ENCODE results near the gene PPY. TPM values are rescaled to one million over a fixed set of nuclear protein-coding genes. Genes with fewer than 3 reads are reported as not detected.

PPY gene
- total RNA-seq, 2 donors from 2014 or later = not detected

- no peak overlapping the region for H3K4me3 ChIP-seq (ENCODE audit: low read length)
- H3K27ac ChIP-seq (ENCODE audit: low read depth, low read length) = no peak overlapping the region
- peaks cover 45% of the 10 kb centered on the region for H3K27me3 Mint-ChIP-seq (ENCODE audit: insufficient read depth)
- no peak for TF ChIP-seq CTCF (conservative IDR thresholded peaks at IDR 0.05)
- no peak overlapping the region for H3K4me3 Mint-ChIP-seq
- H3K9me3 ChIP-seq (ENCODE audit: control insufficient read depth, low read length) = no peaks in the 10 kb centered on the region
- no peaks in the 10 kb centered on the region for H3K4me1 ChIP-seq (ENCODE audit: control insufficient read depth, insufficient read depth, low read length)
- H3K36me3 ChIP-seq (ENCODE audit: control insufficient read depth, insufficient read depth, low read length) = no peaks in the 10 kb centered on the region
- peaks cover 7% of the 10 kb centered on the region for H3K4me1 Mint-ChIP-seq
- WGBS, 2 experiments (ENCODE audit: insufficient coverage in 1 of 2, insufficient read length in 1 of 2) = 89 to 92% methylated on average over 1 to 7 of the region's 8 CpGs
- H3K36me3 Mint-ChIP-seq (ENCODE audit: low read depth) = no peaks in the 10 kb centered on the region
- H3K9ac ChIP-seq (ENCODE audit: extremely low read depth, low read length, poor library complexity, severe bottlenecking) = no peak overlapping the region
- H3K27ac Mint-ChIP-seq = no peak overlapping the region
- peaks cover 40% of the 10 kb centered on the region for H3K27me3 ChIP-seq (ENCODE audit: control insufficient read depth, insufficient read depth, low read length, poor library complexity, severe bottlenecking)
- H3K9me3 Mint-ChIP-seq = no peaks in the 10 kb centered on the region
- no peak for DNase-seq
Observed at GRCh38 chr17:43956222-43956621, 13.9 kb upstream of the PPY start.

DNA sequence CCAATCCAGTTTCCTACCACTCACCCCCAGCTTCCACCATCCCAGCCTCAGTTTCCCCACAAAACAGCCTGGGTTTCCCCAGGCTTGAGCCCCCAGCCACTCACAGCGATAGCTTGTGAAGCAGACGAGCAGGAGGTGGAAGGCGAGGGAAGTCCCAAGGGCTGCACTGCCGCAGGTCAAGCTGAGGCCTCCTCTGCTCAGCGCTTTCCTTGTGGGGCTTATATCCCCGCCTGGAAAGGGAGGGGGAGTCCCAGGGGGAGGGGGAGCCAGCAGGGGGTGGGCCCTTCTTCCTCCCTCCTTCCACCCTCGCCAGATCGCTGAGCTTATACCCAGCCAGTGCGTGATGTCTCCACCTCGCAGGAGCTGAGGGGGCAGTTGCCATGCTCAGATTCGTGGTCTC is 11.5 kb upstream of the PPY start, which contains the start of gene PYY:
PYY (minus strand) TSS at position 195 of the 400 bp plus-strand sequence. CDS start 457 bp downstream, outside the sequence.
- no peaks in the 10 kb centered on the region for H3K9me3 ChIP-seq (ENCODE audit: control insufficient read depth, low read length)
- peak within 1 kb of the TSS; percentile 79 for H3K4me3 ChIP-seq (ENCODE audit: low read length)
- no peaks in the 10 kb centered on the region for H3K36me3 Mint-ChIP-seq (ENCODE audit: low read depth)
- no peak for TF ChIP-seq CTCF (conservative IDR thresholded peaks at IDR 0.05)
- no peaks in the 10 kb centered on the region for H3K9me3 Mint-ChIP-seq
- H3K4me1 Mint-ChIP-seq = peaks cover 7% of the 10 kb centered on the region
- peaks cover 61% of the 10 kb centered on the region for H3K27me3 Mint-ChIP-seq (ENCODE audit: insufficient read depth)
- DNase-seq = peak; percentile 71
- peaks cover 48% of the 10 kb centered on the region for H3K27me3 ChIP-seq (ENCODE audit: control insufficient read depth, insufficient read depth, low read length, poor library complexity, severe bottlenecking)
- peak within 1 kb of the TSS; percentile 98 for H3K27ac Mint-ChIP-seq
- no peak within 1 kb of the TSS for H3K9ac ChIP-seq (ENCODE audit: extremely low read depth, low read length, poor library complexity, severe bottlenecking)
- H3K36me3 ChIP-seq (ENCODE audit: control insufficient read depth, insufficient read depth, low read length) = no peaks in the 10 kb centered on the region
- WGBS, 2 experiments (ENCODE audit: insufficient coverage in 1 of 2, insufficient read length in 1 of 2) = 62% methylated on average over 11 of the region's 11 CpGs; no CpG with 5 or more reads in 1 of the 2 experiments
- no peak within 1 kb of the TSS for H3K27ac ChIP-seq (ENCODE audit: low read depth, low read length)
- no peaks in the 10 kb centered on the region for H3K4me1 ChIP-seq (ENCODE audit: control insufficient read depth, insufficient read depth, low read length)
- peak within 1 kb of the TSS; percentile 74 for H3K4me3 Mint-ChIP-seq

- no peaks in the 10 kb centered on the region for H3K36me3 Mint-ChIP-seq (ENCODE audit: low read depth)
- peaks cover 61% of the 10 kb centered on the region for H3K27me3 Mint-ChIP-seq (ENCODE audit: insufficient read depth)
- TF ChIP-seq CTCF (conservative IDR thresholded peaks at IDR 0.05) = no peak
- H3K9me3 Mint-ChIP-seq = no peaks in the 10 kb centered on the region
- H3K4me1 Mint-ChIP-seq = peaks cover 7% of the 10 kb centered on the region
- no peak overlapping the region for H3K9ac ChIP-seq (ENCODE audit: extremely low read depth, low read length, poor library complexity, severe bottlenecking)
- H3K36me3 ChIP-seq (ENCODE audit: control insufficient read depth, insufficient read depth, low read length) = no peaks in the 10 kb centered on the region
- peaks cover 48% of the 10 kb centered on the region for H3K27me3 ChIP-seq (ENCODE audit: control insufficient read depth, insufficient read depth, low read length, poor library complexity, severe bottlenecking)
- H3K4me3 Mint-ChIP-seq = peak overlapping the region; percentile 74
- peak overlapping the region; percentile 79 for H3K4me3 ChIP-seq (ENCODE audit: low read length)
- H3K9me3 ChIP-seq (ENCODE audit: control insufficient read depth, low read length) = no peaks in the 10 kb centered on the region
- no peaks in the 10 kb centered on the region for H3K4me1 ChIP-seq (ENCODE audit: control insufficient read depth, insufficient read depth, low read length)
- WGBS, 2 experiments (ENCODE audit: insufficient coverage in 1 of 2, insufficient read length in 1 of 2) = 8 to 12% methylated on average over 38 to 82 of the region's 82 CpGs
- DNase-seq = peak; percentile 97
- peak overlapping the region; percentile 98 for H3K27ac Mint-ChIP-seq
- H3K27ac ChIP-seq (ENCODE audit: low read depth, low read length) = no peak overlapping the region
Observed at GRCh38 chr17:43952724-43953666, 10.7 kb upstream of the PPY start.

All from endodermal cell (in vitro differentiated cells).